SK-N-SH treated with all-trans-retinoic acid at 6 μM for 48 hours (cell line): ENCODE results near the gene ADAM19.

Experiments used
- ATAC-seq: fragments of 200-7000 bp; cut with Tn5 transposase; 3 replicates; pipeline ENCODE4 v1.9.1; 2020; ENCODE audit warnings: mild to moderate bottlenecking, moderate library complexity
- ARNTL ChIP-seq: fragments of 450-650 bp; formaldehyde crosslinking; IDR thresholded peaks from 2 replicates; pipeline ENCODE4 v1.5.0; 2020; ENCODE audit warnings: low read depth, mild to moderate bottlenecking, moderate library complexity, borderline replicate concordance
- BACH2 ChIP-seq: fragments of 250-450 bp; sonication (Bioruptor Pico); IDR thresholded peaks from 2 replicates; pipeline ENCODE4 v1.9.0; 2021; ENCODE audit warnings: mild to moderate bottlenecking, borderline replicate concordance
- ESRRG ChIP-seq: fragments of 250-450 bp; sonication (Bioruptor Pico); IDR thresholded peaks from 2 replicates; pipeline ENCODE4 v1.6.1; 2021; ENCODE audit warnings: mild to moderate bottlenecking
- GLIS3 ChIP-seq: fragments of 250-450 bp; sonication (Bioruptor Pico); IDR thresholded peaks from 2 replicates; pipeline ENCODE4 v1.5.0; 2020; ENCODE audit warnings: mild to moderate bottlenecking, moderate library complexity
- ISL1 ChIP-seq: fragments of 250-450 bp; sonication (Bioruptor Pico); IDR thresholded peaks from 2 replicates; pipeline ENCODE4 v2.1.2; 2022; ENCODE audit warnings: mild to moderate bottlenecking, moderate library complexity
- OSR1 ChIP-seq: fragments of 250-450 bp; sonication (Bioruptor Pico); IDR thresholded peaks from 2 replicates; pipeline ENCODE4 v1.8.0; 2022; ENCODE audit warnings: moderate library complexity, mild to moderate bottlenecking, inconsistent platforms
- PPARA ChIP-seq: fragments of 250-450 bp; sonication (Bioruptor Pico); IDR thresholded peaks from 2 replicates; pipeline ENCODE4 v1.5.0; 2020; ENCODE audit warnings: mild to moderate bottlenecking, borderline replicate concordance
- RARB ChIP-seq: fragments of 250-450 bp; sonication (Bioruptor Pico); IDR thresholded peaks from 2 replicates; pipeline ENCODE4 v1.8.0; 2021; ENCODE audit warnings: mild to moderate bottlenecking, moderate library complexity
- SNAI2 ChIP-seq: fragments of 250-450 bp; sonication (Bioruptor Pico); IDR thresholded peaks from 2 replicates; pipeline ENCODE4 v1.5.0; 2020; ENCODE audit warnings: mild to moderate bottlenecking, moderate library complexity
- TCF4 ChIP-seq: fragments of 250-450 bp; sonication (Bioruptor Pico); IDR thresholded peaks from 2 replicates; pipeline ENCODE4 v1.8.0; 2021; ENCODE audit warnings: mild to moderate bottlenecking, moderate library complexity, borderline replicate concordance
- TOX ChIP-seq: fragments of 250-450 bp; sonication (Bioruptor Pico); IDR thresholded peaks from 2 replicates; pipeline ENCODE4 v1.8.0; 2021; ENCODE audit warnings: mild to moderate bottlenecking, moderate library complexity, borderline replicate concordance
- ZC3H10 ChIP-seq: fragments of 250-450 bp; sonication (Bioruptor Pico); IDR thresholded peaks from 2 replicates; pipeline ENCODE4 v1.5.1; 2021; ENCODE audit warnings: mild to moderate bottlenecking, moderate library complexity
- ZFP3 ChIP-seq: fragments of 250-450 bp; sonication (Bioruptor Pico); IDR thresholded peaks from 2 replicates; pipeline ENCODE4 v1.5.0; 2020; ENCODE audit warnings: mild to moderate bottlenecking, moderate library complexity
- ZFP30 ChIP-seq: fragments of 450-650 bp; formaldehyde crosslinking; IDR thresholded peaks from 2 replicates; pipeline ENCODE4 v1.5.0; 2022; ENCODE audit warnings: mild to moderate bottlenecking, moderate library complexity
- ZNF565 ChIP-seq: fragments of 450-650 bp; formaldehyde crosslinking; conservative IDR thresholded peaks from 2 replicates; pipeline ENCODE4 v1.5.0; 2020; ENCODE audit warnings: low read depth, mild to moderate bottlenecking, moderate library complexity
- ZNF70 ChIP-seq: fragments of 450-650 bp; formaldehyde crosslinking; IDR thresholded peaks from 2 replicates; pipeline ENCODE4 v1.5.0; 2020; ENCODE audit warnings: mild to moderate bottlenecking, moderate library complexity
- TF ChIP-seq, protein P1 (sequence below): fragments of 250-450 bp; sonication (Bioruptor Pico); IDR thresholded peaks from 2 replicates; pipeline ENCODE4 v1.8.0; 2020; ENCODE audit warnings: mild to moderate bottlenecking, moderate library complexity, borderline replicate concordance
- TF ChIP-seq, protein P2 (sequence below): fragments of 250-450 bp; sonication (Bioruptor Pico); IDR thresholded peaks from 2 replicates; pipeline ENCODE4 v1.5.0; 2020; ENCODE audit warnings: mild to moderate bottlenecking, moderate library complexity
- TF ChIP-seq, protein P3 (sequence below): fragments of 250-450 bp; sonication (Bioruptor Pico); IDR thresholded peaks from 2 replicates; pipeline ENCODE4 v1.5.1; 2021; ENCODE audit warnings: mild to moderate bottlenecking, moderate library complexity
- TF ChIP-seq, protein P4 (sequence below): fragments of 250-450 bp; sonication (Bioruptor Pico); IDR thresholded peaks from 2 replicates; pipeline ENCODE4 v1.5.1; 2020; ENCODE audit warnings: low read depth, mild to moderate bottlenecking, moderate library complexity
- TF ChIP-seq, protein P5 (sequence below): fragments of 250-450 bp; sonication (Bioruptor Pico); IDR thresholded peaks from 2 replicates; pipeline ENCODE4 v1.8.0; 2021; ENCODE audit warnings: low read depth, mild to moderate bottlenecking, moderate library complexity, borderline replicate concordance

ADAM19 gene

DNA sequence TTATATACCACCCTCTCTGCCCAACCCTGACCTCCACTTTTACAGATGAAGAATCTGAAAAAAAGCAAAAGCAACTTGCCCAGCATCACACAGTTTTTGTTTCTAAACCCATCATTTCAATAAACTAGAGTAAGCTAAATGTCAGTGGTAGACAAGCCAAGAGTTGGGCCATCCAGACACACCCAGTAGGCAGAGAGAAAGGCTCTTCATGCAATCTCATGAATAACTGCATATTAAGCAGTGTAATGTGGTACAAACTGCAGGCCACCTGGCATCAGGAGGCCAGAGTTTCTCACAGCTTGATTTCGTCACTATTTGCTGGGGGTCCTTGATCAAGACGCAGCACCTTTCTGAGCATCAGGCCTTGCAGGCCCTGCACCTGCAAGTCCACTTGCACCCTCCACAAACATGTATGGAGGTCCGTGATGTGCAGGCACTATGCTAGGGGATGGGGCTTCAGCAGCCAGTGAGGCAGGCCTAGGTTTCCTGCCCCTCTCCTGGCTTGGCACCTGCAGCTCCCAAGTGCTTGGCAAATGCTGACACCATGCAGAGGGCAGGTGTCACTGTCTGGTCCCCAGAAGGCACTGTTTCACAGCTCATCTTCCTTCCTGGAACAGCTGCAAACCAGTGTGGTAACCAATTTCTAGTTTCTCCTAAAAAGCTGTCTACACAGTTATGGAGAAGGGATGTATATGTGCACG is 29.8 kb downstream of the ADAM19 start:
- no peak for ATAC-seq

DNA sequence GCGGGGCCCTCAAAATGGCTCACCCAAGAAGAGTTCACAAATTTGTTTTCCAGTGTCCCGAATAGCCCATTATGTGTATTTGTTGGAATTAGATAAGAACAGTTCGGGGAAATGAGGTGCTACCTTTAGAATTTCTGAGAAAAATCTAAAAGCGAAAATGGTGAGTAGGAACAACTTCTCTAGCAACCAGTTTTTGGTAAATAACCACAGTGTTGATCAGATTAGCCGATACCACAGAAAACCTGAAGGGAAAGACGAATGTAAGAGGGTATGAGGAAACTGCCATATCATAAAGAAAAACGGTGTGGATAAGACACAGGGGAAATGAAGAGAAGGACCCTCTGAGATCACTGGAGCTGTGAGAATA is 31.0 kb downstream of the ADAM19 start:
- ATAC-seq = no peak
- no peak for TF ChIP-seq PPARA (CRISPR knock-in tag)
- TF ChIP-seq ZFP30 = no peak
- TF ChIP-seq, protein P1, sequence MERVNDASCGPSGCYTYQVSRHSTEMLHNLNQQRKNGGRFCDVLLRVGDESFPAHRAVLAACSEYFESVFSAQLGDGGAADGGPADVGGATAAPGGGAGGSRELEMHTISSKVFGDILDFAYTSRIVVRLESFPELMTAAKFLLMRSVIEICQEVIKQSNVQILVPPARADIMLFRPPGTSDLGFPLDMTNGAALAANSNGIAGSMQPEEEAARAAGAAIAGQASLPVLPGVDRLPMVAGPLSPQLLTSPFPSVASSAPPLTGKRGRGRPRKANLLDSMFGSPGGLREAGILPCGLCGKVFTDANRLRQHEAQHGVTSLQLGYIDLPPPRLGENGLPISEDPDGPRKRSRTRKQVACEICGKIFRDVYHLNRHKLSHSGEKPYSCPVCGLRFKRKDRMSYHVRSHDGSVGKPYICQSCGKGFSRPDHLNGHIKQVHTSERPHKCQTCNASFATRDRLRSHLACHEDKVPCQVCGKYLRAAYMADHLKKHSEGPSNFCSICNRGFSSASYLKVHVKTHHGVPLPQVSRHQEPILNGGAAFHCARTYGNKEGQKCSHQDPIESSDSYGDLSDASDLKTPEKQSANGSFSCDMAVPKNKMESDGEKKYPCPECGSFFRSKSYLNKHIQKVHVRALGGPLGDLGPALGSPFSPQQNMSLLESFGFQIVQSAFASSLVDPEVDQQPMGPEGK (CRISPR knock-in tag) = no peak
- TF ChIP-seq SNAI2 (CRISPR knock-in tag) = no peak
- TF ChIP-seq ZC3H10 (CRISPR knock-in tag) = no peak
- no peak for TF ChIP-seq ISL1 (CRISPR knock-in tag)
- TF ChIP-seq BACH2 = no peak
- TF ChIP-seq, protein P2, sequence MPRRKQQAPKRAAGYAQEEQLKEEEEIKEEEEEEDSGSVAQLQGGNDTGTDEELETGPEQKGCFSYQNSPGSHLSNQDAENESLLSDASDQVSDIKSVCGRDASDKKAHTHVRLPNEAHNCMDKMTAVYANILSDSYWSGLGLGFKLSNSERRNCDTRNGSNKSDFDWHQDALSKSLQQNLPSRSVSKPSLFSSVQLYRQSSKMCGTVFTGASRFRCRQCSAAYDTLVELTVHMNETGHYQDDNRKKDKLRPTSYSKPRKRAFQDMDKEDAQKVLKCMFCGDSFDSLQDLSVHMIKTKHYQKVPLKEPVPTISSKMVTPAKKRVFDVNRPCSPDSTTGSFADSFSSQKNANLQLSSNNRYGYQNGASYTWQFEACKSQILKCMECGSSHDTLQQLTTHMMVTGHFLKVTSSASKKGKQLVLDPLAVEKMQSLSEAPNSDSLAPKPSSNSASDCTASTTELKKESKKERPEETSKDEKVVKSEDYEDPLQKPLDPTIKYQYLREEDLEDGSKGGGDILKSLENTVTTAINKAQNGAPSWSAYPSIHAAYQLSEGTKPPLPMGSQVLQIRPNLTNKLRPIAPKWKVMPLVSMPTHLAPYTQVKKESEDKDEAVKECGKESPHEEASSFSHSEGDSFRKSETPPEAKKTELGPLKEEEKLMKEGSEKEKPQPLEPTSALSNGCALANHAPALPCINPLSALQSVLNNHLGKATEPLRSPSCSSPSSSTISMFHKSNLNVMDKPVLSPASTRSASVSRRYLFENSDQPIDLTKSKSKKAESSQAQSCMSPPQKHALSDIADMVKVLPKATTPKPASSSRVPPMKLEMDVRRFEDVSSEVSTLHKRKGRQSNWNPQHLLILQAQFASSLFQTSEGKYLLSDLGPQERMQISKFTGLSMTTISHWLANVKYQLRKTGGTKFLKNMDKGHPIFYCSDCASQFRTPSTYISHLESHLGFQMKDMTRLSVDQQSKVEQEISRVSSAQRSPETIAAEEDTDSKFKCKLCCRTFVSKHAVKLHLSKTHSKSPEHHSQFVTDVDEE (CRISPR knock-in tag) = no peak
- TF ChIP-seq TOX (CRISPR knock-in tag) = no peak
- no peak for TF ChIP-seq ESRRG (CRISPR knock-in tag)
- TF ChIP-seq, protein P3, sequence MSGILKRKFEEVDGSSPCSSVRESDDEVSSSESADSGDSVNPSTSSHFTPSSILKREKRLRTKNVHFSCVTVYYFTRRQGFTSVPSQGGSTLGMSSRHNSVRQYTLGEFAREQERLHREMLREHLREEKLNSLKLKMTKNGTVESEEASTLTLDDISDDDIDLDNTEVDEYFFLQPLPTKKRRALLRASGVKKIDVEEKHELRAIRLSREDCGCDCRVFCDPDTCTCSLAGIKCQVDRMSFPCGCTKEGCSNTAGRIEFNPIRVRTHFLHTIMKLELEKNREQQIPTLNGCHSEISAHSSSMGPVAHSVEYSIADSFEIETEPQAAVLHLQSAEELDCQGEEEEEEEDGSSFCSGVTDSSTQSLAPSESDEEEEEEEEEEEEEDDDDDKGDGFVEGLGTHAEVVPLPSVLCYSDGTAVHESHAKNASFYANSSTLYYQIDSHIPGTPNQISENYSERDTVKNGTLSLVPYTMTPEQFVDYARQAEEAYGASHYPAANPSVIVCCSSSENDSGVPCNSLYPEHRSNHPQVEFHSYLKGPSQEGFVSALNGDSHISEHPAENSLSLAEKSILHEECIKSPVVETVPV (CRISPR knock-in tag) = no peak
- no peak for TF ChIP-seq OSR1 (CRISPR knock-in tag)
- no peak for TF ChIP-seq ZNF565 (CRISPR knock-in tag)
- no peak for TF ChIP-seq ARNTL (CRISPR knock-in tag)
- TF ChIP-seq, protein P4, sequence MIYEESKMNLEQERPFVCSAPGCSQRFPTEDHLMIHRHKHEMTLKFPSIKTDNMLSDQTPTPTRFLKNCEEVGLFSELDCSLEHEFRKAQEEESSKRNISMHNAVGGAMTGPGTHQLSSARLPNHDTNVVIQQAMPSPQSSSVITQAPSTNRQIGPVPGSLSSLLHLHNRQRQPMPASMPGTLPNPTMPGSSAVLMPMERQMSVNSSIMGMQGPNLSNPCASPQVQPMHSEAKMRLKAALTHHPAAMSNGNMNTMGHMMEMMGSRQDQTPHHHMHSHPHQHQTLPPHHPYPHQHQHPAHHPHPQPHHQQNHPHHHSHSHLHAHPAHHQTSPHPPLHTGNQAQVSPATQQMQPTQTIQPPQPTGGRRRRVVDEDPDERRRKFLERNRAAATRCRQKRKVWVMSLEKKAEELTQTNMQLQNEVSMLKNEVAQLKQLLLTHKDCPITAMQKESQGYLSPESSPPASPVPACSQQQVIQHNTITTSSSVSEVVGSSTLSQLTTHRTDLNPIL (CRISPR knock-in tag) = no peak
- TF ChIP-seq GLIS3 (CRISPR knock-in tag) = no peak
- TF ChIP-seq ZFP3 = no peak
- no peak for TF ChIP-seq RARB

More for the DNA sequence above, 29.8 kb downstream of the ADAM19 start:
- TF ChIP-seq BACH2 (no peak), RARB (no peak), GLIS3 (CRISPR knock-in tag) (no peak), ZC3H10 (CRISPR knock-in tag) (no peak), ZNF70 (CRISPR knock-in tag) (no peak), ESRRG (CRISPR knock-in tag) (no peak), TCF4 (no peak), ZFP3 (no peak)
- TF ChIP-seq, protein P4 (CRISPR knock-in tag) = no peak
- TF ChIP-seq, protein P2 (CRISPR knock-in tag) = no peak
- TF ChIP-seq, protein P5, sequence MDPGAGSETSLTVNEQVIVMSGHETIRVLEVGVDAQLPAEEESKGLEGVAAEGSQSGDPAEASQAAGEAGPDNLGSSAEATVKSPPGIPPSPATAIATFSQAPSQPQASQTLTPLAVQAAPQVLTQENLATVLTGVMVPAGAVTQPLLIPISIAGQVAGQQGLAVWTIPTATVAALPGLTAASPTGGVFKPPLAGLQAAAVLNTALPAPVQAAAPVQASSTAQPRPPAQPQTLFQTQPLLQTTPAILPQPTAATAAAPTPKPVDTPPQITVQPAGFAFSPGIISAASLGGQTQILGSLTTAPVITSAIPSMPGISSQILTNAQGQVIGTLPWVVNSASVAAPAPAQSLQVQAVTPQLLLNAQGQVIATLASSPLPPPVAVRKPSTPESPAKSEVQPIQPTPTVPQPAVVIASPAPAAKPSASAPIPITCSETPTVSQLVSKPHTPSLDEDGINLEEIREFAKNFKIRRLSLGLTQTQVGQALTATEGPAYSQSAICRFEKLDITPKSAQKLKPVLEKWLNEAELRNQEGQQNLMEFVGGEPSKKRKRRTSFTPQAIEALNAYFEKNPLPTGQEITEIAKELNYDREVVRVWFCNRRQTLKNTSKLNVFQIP (CRISPR knock-in tag) = no peak
